Glutamatergic neuron (in vitro differentiated cells): Measurements from ENCODE around the gene GPR37L1. TPM values are rescaled to one million over a fixed set of nuclear protein-coding genes. Genes with fewer than 3 reads are reported as not detected.
A peak's percentile ranks its signal among the peaks of the same experiment; 100 is the strongest.

Experiments
- DNase-seq: peaks from one replicate; pipeline ENCODE4 v3.0.0; 2022
- H3K27ac Mint-ChIP-seq: one replicate; pipeline ENCODE4 v1.8.0; 2020; ENCODE audit warnings: mild to moderate bottlenecking, mixed read lengths, inconsistent platforms; ENCODE audit not compliant: unreplicated experiment
- H3K27me3 Mint-ChIP-seq: one replicate; pipeline ENCODE4 v1.8.0; 2020; ENCODE audit warnings: mild to moderate bottlenecking, moderate library complexity, mixed read lengths, inconsistent platforms; ENCODE audit not compliant: unreplicated experiment
- H3K36me3 Mint-ChIP-seq: one replicate; pipeline ENCODE4 v1.8.0; 2020; ENCODE audit warnings: mild to moderate bottlenecking, mixed read lengths, inconsistent platforms; ENCODE audit not compliant: unreplicated experiment
- H3K4me1 Mint-ChIP-seq: one replicate; pipeline ENCODE4 v1.8.0; 2020; ENCODE audit warnings: mild to moderate bottlenecking, low read depth, mixed read lengths, inconsistent platforms; ENCODE audit not compliant: unreplicated experiment
- H3K4me3 Mint-ChIP-seq: one replicate; pipeline ENCODE4 v1.8.0; 2020; ENCODE audit warnings: mild to moderate bottlenecking, mixed read lengths, inconsistent platforms; ENCODE audit not compliant: unreplicated experiment
- H3K9me3 Mint-ChIP-seq: one replicate; pipeline ENCODE4 v1.8.0; 2020; ENCODE audit warnings: mild to moderate bottlenecking, moderate library complexity, mixed read lengths, inconsistent platforms; ENCODE audit not compliant: unreplicated experiment
- CTCF ChIP-seq: fragments of 200-600 bp; sonication (generic); IDR thresholded peaks from one replicate; pipeline ENCODE4 v1.5.0; 2021; ENCODE audit not compliant: partially characterized antibody, unreplicated experiment
- total RNA-seq: library from RNA; stranded (reverse); fragmentation: NEBNext Ultra II Directional; extraction: Animal tissue kit (Norgen Biotek cat#: 25700); gene quantifications from one replicate; pipeline ENCODE4 v1.2.1, GENCODE V29; 2021; ENCODE audit not compliant: unreplicated experiment

Gene GPR37L1
- total RNA-seq, 1 donor from 2014 or later: not detected

GRCh38 chr1:202153284-202153683 is 30.6 kb downstream of the GPR37L1 start:
- Mint-ChIP-seq H3K4me1 (peaks cover 3% of the 10 kb centered on the region), H3K27ac (no peak overlapping the region), H3K9me3 (peaks cover 2% of the 10 kb centered on the region), H3K27me3 (peaks cover 6% of the 10 kb centered on the region), H3K36me3 (no peaks in the 10 kb centered on the region), H3K4me3 (no peak overlapping the region)
- no peak for DNase-seq
- TF ChIP-seq CTCF: no peak

- Mint-ChIP-seq H3K9me3 (peaks cover 2% of the 10 kb centered on the region), H3K27ac (no peak overlapping the region), H3K27me3 (peaks cover 6% of the 10 kb centered on the region), H3K4me3 (no peak overlapping the region), H3K36me3 (no peaks in the 10 kb centered on the region), H3K4me1 (peaks cover 3% of the 10 kb centered on the region)
- DNase-seq: no peak
- no peak for TF ChIP-seq CTCF
Observed at GRCh38 chr1:202154148-202154765, 31.5 kb downstream of the GPR37L1 start.

- H3K4me1 Mint-ChIP-seq: peaks cover 4% of the 10 kb centered on the region
Observed at GRCh38 chr1:202154766-202155477, 32.2 kb downstream of the GPR37L1 start.

GRCh38 chr1:202155478-202156021 is 32.8 kb downstream of the GPR37L1 start:
- Mint-ChIP-seq H3K4me1 (peaks cover 4% of the 10 kb centered on the region), H3K27me3 (peaks cover 6% of the 10 kb centered on the region), H3K9me3 (peaks cover 2% of the 10 kb centered on the region), H3K4me3 (no peak overlapping the region), H3K27ac (no peak overlapping the region), H3K36me3 (no peaks in the 10 kb centered on the region)
- no peak for DNase-seq
- TF ChIP-seq CTCF: no peak

More at GRCh38 chr1:202154766-202155477, 32.2 kb downstream of the GPR37L1 start:
- DNase-seq: peak; percentile 60
- TF ChIP-seq CTCF: peak; percentile 51
- H3K27ac Mint-ChIP-seq: peak overlapping the region; percentile 39
- H3K9me3 Mint-ChIP-seq: peaks cover 2% of the 10 kb centered on the region
- H3K27me3 Mint-ChIP-seq: peaks cover 6% of the 10 kb centered on the region
- H3K4me3 Mint-ChIP-seq: no peak overlapping the region
- no peaks in the 10 kb centered on the region for H3K36me3 Mint-ChIP-seq

- peaks cover 2% of the 10 kb centered on the region for H3K9me3 Mint-ChIP-seq
- no peak for DNase-seq
- no peak overlapping the region for H3K4me3 Mint-ChIP-seq
- H3K27ac Mint-ChIP-seq: no peak overlapping the region
- no peaks in the 10 kb centered on the region for H3K36me3 Mint-ChIP-seq
- H3K4me1 Mint-ChIP-seq: peaks cover 9% of the 10 kb centered on the region
- peaks cover 3% of the 10 kb centered on the region for H3K27me3 Mint-ChIP-seq
- TF ChIP-seq CTCF: no peak
Observed at GRCh38 chr1:202156590-202156989, 33.9 kb downstream of the GPR37L1 start.
